GM23248 (cell line): ENCODE measurements around the gene S1PR2. TPM values are rescaled to one million over a fixed set of nuclear protein-coding genes. Genes with fewer than 3 reads are reported as not detected.

Source experiments
- DNase-seq: peaks from one replicate; pipeline ENCODE4 v3.0.0-alpha.2; 2015
- H2AFZ ChIP-seq: fragments of 200-600 bp; sonication (generic); 2 replicates; pipeline ENCODE4 v1.6.1; 2016; ENCODE audit warnings: antibody characterized with exemption
- H3F3A ChIP-seq: fragments of 200-600 bp; sonication (generic); 2 replicates; pipeline ENCODE4 v1.6.1; 2016; ENCODE audit warnings: mild to moderate bottlenecking, antibody characterized with exemption, mixed run types; ENCODE audit not compliant: insufficient read depth
- H3K27ac ChIP-seq: fragments of 200-600 bp; sonication (generic); 2 replicates; pipeline ENCODE4 v1.5.1; 2016; ENCODE audit warnings: mild to moderate bottlenecking
- H3K27me3 ChIP-seq: fragments of 200-600 bp; sonication (generic); replicated peaks from 2 replicates; pipeline ENCODE4 v1.6.1; 2016; ENCODE audit warnings: mild to moderate bottlenecking; ENCODE audit not compliant: insufficient read depth
- H3K36me3 ChIP-seq: fragments of 200-600 bp; sonication (generic); 2 replicates; pipeline ENCODE4 v1.6.1; 2016; ENCODE audit warnings: low read depth, mild to moderate bottlenecking
- H3K4me1 ChIP-seq: fragments of 200-600 bp; sonication (generic); 2 replicates; pipeline ENCODE4 v1.6.1; 2016; ENCODE audit warnings: mild to moderate bottlenecking; ENCODE audit not compliant: insufficient read depth
- H3K4me2 ChIP-seq: fragments of 200-600 bp; sonication (generic); one replicate; pipeline ENCODE4 v1.6.1; 2016; ENCODE audit warnings: mild to moderate bottlenecking; ENCODE audit not compliant: unreplicated experiment
- H3K4me3 ChIP-seq: fragments of 200-600 bp; sonication (generic); 2 replicates; pipeline ENCODE4 v1.5.1; 2016; ENCODE audit warnings: mild to moderate bottlenecking
- H3K79me2 ChIP-seq: fragments of 200-600 bp; sonication (generic); 2 replicates; pipeline ENCODE4 v1.6.1; 2016; ENCODE audit warnings: mild to moderate bottlenecking; ENCODE audit not compliant: insufficient read depth
- H3K9ac ChIP-seq: fragments of 200-600 bp; sonication (generic); 2 replicates; pipeline ENCODE4 v1.6.1; 2016; ENCODE audit warnings: mild to moderate bottlenecking
- H3K9me2 ChIP-seq: fragments of 200-600 bp; sonication (generic); 2 replicates; pipeline ENCODE4 v1.6.1; 2016; ENCODE audit warnings: mixed run types, mild to moderate bottlenecking, moderate library complexity; ENCODE audit not compliant: insufficient read depth
- H3K9me3 ChIP-seq: fragments of 200-600 bp; sonication (generic); one replicate; pipeline ENCODE4 v1.6.1; 2017; ENCODE audit warnings: low read depth
- H4K20me1 ChIP-seq: fragments of 200-600 bp; sonication (generic); 2 replicates; pipeline ENCODE4 v1.6.0; 2016; ENCODE audit not compliant: insufficient read depth
- EZH2 ChIP-seq: fragments of 200-600 bp; sonication (generic); IDR thresholded peaks from 2 replicates; pipeline ENCODE4 v1.6.1; 2018; ENCODE audit warnings: antibody characterized with exemption, mild to moderate bottlenecking; ENCODE audit not compliant: insufficient read depth, poor library complexity, severe bottlenecking
- EZH2phosphoT487 ChIP-seq: fragments of 200-600 bp; sonication (generic); IDR thresholded peaks from 2 replicates; pipeline ENCODE4 v1.6.1; 2018; ENCODE audit warnings: antibody characterized with exemption, moderate library complexity, mild to moderate bottlenecking, low read depth; ENCODE audit not compliant: insufficient read depth
- WGBS, 2 experiments: methylation state at CpG; one replicate each; pipeline ENCODE4 v1.1.6; 2015 to 2017; ENCODE audit warnings: low lambda C conversion rate in 2 of 2, low coverage in 1 of 2; ENCODE audit errors: missing lambda C conversion rate in 2 of 2; 5-methylcytosine and 5-hydroxymethylcytosine counted together
- in situ Hi-C: fragments of 300-500 bp; cut with MboI; formaldehyde crosslinking; loops from 2 replicates; pipeline ENCODE4 v1.15.0; 2020
- polyA plus RNA-seq: library from polyadenylated mRNA; unstranded; fragments of >200 nt; fragmentation: Nextera tagmentation; extraction: Ambion mirVana; gene quantifications from 2 replicates; pipeline ENCODE4 v1.2.1, GENCODE V29; 2016
- total RNA-seq: library from RNA; depleted of rRNA; stranded (reverse); fragments of >200 nt; shearing (Covaris generic); gene quantifications from 2 replicates; pipeline ENCODE4 v1.2.3, GENCODE V29; 2014

Gene S1PR2
- total and polyA plus RNA-seq, 2 experiments from 2014 or later, result 20.3 to 35.1 TPM

GRCh38 chr19:10256551-10256950 lies 25.4 kb upstream of the S1PR2 start:
- peaks cover 22% of the 10 kb centered on the region for H3K79me2 ChIP-seq
- DNase-seq, result no peak
- no peaks in the 10 kb centered on the region for H3K27me3 ChIP-seq
- H3K9ac ChIP-seq, result no peak overlapping the region
- peaks cover 5% of the 10 kb centered on the region; the same call in 1 of the 2 replicates for H3K4me1 ChIP-seq
- H3K4me2 ChIP-seq, result no peak overlapping the region
- H3F3A ChIP-seq, result no peaks in the 10 kb centered on the region
- no peak overlapping the region for H3K4me3 ChIP-seq
- no peaks in the 10 kb centered on the region for H3K9me3 ChIP-seq
- no peak overlapping the region for H2AFZ ChIP-seq
- no peaks in the 10 kb centered on the region for H3K9me2 ChIP-seq
- in situ Hi-C loops, result no loop called here
- no peaks in the 10 kb centered on the region for H4K20me1 ChIP-seq
- WGBS, 2 experiments, result 86 to 92% methylated on average over 10 to 18 of the region's 18 CpGs
- H3K27ac ChIP-seq, result no peak overlapping the region
- TF ChIP-seq EZH2 (no peak), EZH2phosphoT487 (no peak)
- H3K36me3 ChIP-seq, result no peaks in the 10 kb centered on the region; the same call in none of the 2 replicates

- Histone ChIP-seq H3K4me3 (no peak overlapping the region), H2AFZ (no peak overlapping the region), H3K36me3 (no peaks in the 10 kb centered on the region; the same call in none of the 2 replicates), H3K4me1 (peaks cover 5% of the 10 kb centered on the region; the same call in 1 of the 2 replicates), H3K4me2 (no peak overlapping the region), H4K20me1 (no peaks in the 10 kb centered on the region), H3K27me3 (no peaks in the 10 kb centered on the region), H3F3A (no peaks in the 10 kb centered on the region), H3K9ac (no peak overlapping the region), H3K9me2 (no peaks in the 10 kb centered on the region), H3K9me3 (no peaks in the 10 kb centered on the region), H3K27ac (no peak overlapping the region), H3K79me2 (peaks cover 22% of the 10 kb centered on the region)
- WGBS, 2 experiments, result 91 to 92% methylated on average over 2 of the region's 2 CpGs
- in situ Hi-C loops, result no loop called here
- no peak for TF ChIP-seq EZH2
- no peak for TF ChIP-seq EZH2phosphoT487
- DNase-seq, result no peak
These were observed 24.2 kb upstream of the S1PR2 start for GRCh38 chr19:10255358-10255757.

GRCh38 chr19:10254244-10254643 lies 23.1 kb upstream of the S1PR2 start:
- no peaks in the 10 kb centered on the region; the same call in none of the 2 replicates for H3K36me3 ChIP-seq
- H3K27me3 ChIP-seq, result no peaks in the 10 kb centered on the region
- no peaks in the 10 kb centered on the region for H3K9me2 ChIP-seq
- H3K4me2 ChIP-seq, result no peak overlapping the region
- H3F3A ChIP-seq, result no peaks in the 10 kb centered on the region
- in situ Hi-C loops, result no loop called here
- 95 to 98% methylated on average over 3 of the region's 3 CpGs for WGBS, 2 experiments
- TF ChIP-seq EZH2phosphoT487 (no peak), EZH2 (no peak)
- no peak overlapping the region for H2AFZ ChIP-seq
- H3K9ac ChIP-seq, result no peak overlapping the region
- H3K79me2 ChIP-seq, result peaks cover 22% of the 10 kb centered on the region
- no peaks in the 10 kb centered on the region for H4K20me1 ChIP-seq
- H3K4me1 ChIP-seq, result peaks cover 5% of the 10 kb centered on the region; the same call in 1 of the 2 replicates
- no peaks in the 10 kb centered on the region for H3K9me3 ChIP-seq
- no peak overlapping the region for H3K4me3 ChIP-seq
- no peak for DNase-seq
- H3K27ac ChIP-seq, result no peak overlapping the region

- no peaks in the 10 kb centered on the region; the same call in 1 of the 2 replicates for H3K36me3 ChIP-seq
- H3K27me3 ChIP-seq, result no peaks in the 10 kb centered on the region
- H3K9me2 ChIP-seq, result no peaks in the 10 kb centered on the region
- no peaks in the 10 kb centered on the region for H4K20me1 ChIP-seq
- no peak for DNase-seq
- TF ChIP-seq EZH2phosphoT487 (no peak), EZH2 (no peak)
- peak overlapping the region; percentile 87 for H3K9ac ChIP-seq
- 31 to 32% methylated on average over 8 of the region's 8 CpGs for WGBS, 2 experiments
- H3K4me1 ChIP-seq, result peaks cover 5% of the 10 kb centered on the region; the same call in 1 of the 2 replicates
- H2AFZ ChIP-seq, result peak overlapping the region; percentile 90
- H3K79me2 ChIP-seq, result peaks cover 22% of the 10 kb centered on the region
- no peaks in the 10 kb centered on the region for H3K9me3 ChIP-seq
- no peaks in the 10 kb centered on the region for H3F3A ChIP-seq
- in situ Hi-C loops, result no loop called here
- peak overlapping the region; percentile 89 for H3K4me3 ChIP-seq
- 0 out of 2 replicates have a peak overlapping the region, but pooled peaks have one; percentile 37 for H3K27ac ChIP-seq
- peak overlapping the region; percentile 90 for H3K4me2 ChIP-seq
These were observed 21.6 kb upstream of the S1PR2 start for GRCh38 chr19:10252707-10253106.
